Loucy (cell line): ENCODE data around the gene TRIP6.
A peak's percentile ranks its signal among the peaks of the same experiment; 100 is the strongest.

Source experiments
- H2AFZ ChIP-seq: fragments of 200-600 bp; sonication (generic); 2 replicates; pipeline ENCODE4 v1.6.0; 2016; ENCODE audit warnings: antibody characterized with exemption, mild to moderate bottlenecking, low read length, moderate library complexity
- H3F3A ChIP-seq: fragments of 200-600 bp; 2 replicates; pipeline ENCODE4 v1.6.0; 2016; ENCODE audit warnings: antibody characterized with exemption, low read depth, mild to moderate bottlenecking
- H3K27me3 ChIP-seq: fragments of 200-600 bp; sonication (generic); 2 replicates; pipeline ENCODE4 v1.6.1; 2014; ENCODE audit warnings: low read length, mild to moderate bottlenecking; ENCODE audit not compliant: insufficient read depth, poor library complexity, severe bottlenecking
- H3K36me3 ChIP-seq: fragments of 200-600 bp; sonication (generic); 2 replicates; pipeline ENCODE4 v1.6.1; 2016; ENCODE audit warnings: low read length; ENCODE audit not compliant: insufficient read depth
- H3K4me1 ChIP-seq: fragments of 200-600 bp; sonication (generic); 2 replicates; pipeline ENCODE4 v1.5.1; 2014; ENCODE audit warnings: low read length, mild to moderate bottlenecking; ENCODE audit not compliant: insufficient read depth, poor library complexity, severe bottlenecking
- H3K4me2 ChIP-seq: fragments of 200-600 bp; sonication (generic); 2 replicates; pipeline ENCODE4 v1.6.0; 2014; ENCODE audit warnings: antibody characterized with exemption, low read length, low read depth, mild to moderate bottlenecking; ENCODE audit not compliant: poor library complexity, severe bottlenecking
- H3K4me3 ChIP-seq: fragments of 200-600 bp; sonication (generic); 2 replicates; pipeline ENCODE4 v1.5.1; 2014; ENCODE audit warnings: low read length, mild to moderate bottlenecking, mixed read lengths; ENCODE audit not compliant: poor library complexity, severe bottlenecking
- H3K79me2 ChIP-seq: fragments of 200-600 bp; sonication (generic); 2 replicates; pipeline ENCODE4 v1.6.1; 2014; ENCODE audit warnings: low read length; ENCODE audit not compliant: insufficient read depth
- H3K9ac ChIP-seq: fragments of 200-600 bp; sonication (generic); 2 replicates; pipeline ENCODE4 v1.6.0; 2014; ENCODE audit warnings: mild to moderate bottlenecking, low read depth, low read length, moderate library complexity; ENCODE audit not compliant: poor library complexity, severe bottlenecking
- H3K9me2 ChIP-seq: fragments of 200-600 bp; sonication (generic); replicated peaks from 2 replicates; pipeline ENCODE4 v1.6.1; 2016; ENCODE audit warnings: low read depth, low read length, mixed read lengths
- H3K9me3 ChIP-seq: fragments of 200-600 bp; sonication (generic); 2 replicates; pipeline ENCODE4 v1.6.1; 2014; ENCODE audit warnings: mild to moderate bottlenecking, antibody characterized with exemption, low read length, low read depth; ENCODE audit not compliant: insufficient read depth
- H4K20me1 ChIP-seq: fragments of 200-600 bp; sonication (generic); 2 replicates; pipeline ENCODE4 v1.6.0; 2014; ENCODE audit warnings: antibody characterized with exemption, low read length, mild to moderate bottlenecking; ENCODE audit not compliant: insufficient read depth, poor library complexity, severe bottlenecking
- EZH2phosphoT487 ChIP-seq: fragments of 200-600 bp; IDR thresholded peaks from 2 replicates; pipeline ENCODE4 v1.6.1; 2018; ENCODE audit warnings: antibody characterized with exemption, mild to moderate bottlenecking, moderate library complexity, borderline replicate concordance
- TF ChIP-seq, protein P1 (sequence below): fragments of 200-600 bp; sonication (generic); conservative IDR thresholded peaks from 2 replicates; pipeline ENCODE4 v1.5.1; 2014; ENCODE audit warnings: mild to moderate bottlenecking, antibody characterized with exemption, low read length

The TRIP6 gene

DNA sequence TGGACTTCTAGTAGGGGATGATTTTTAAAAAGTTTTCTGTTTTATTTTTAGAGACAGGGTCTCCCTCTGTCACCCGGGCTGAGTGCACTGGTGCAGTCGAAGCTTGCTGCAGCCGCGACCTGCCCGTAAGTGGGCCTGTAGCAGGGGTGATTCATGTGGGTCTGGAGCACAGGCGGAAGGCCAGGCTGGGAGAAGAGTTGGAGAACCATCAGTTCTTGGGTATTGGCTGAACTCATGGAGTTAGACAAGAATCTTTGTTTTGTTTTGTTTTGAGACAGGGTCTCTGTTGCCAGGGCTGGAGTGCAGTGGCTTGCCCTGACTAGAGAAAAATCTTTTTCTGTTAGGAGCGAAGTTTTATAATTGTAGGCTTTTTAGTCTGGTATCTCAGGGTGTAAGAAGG is 13.5 kb downstream of the TRIP6 start:
- no peaks in the 10 kb centered on the region for H3K9me2 ChIP-seq
- H3K4me1 ChIP-seq = peaks cover 30% of the 10 kb centered on the region
- H3F3A ChIP-seq = no peaks in the 10 kb centered on the region
- peaks cover 86% of the 10 kb centered on the region for H4K20me1 ChIP-seq
- H3K4me3 ChIP-seq = no peak overlapping the region
- no peak overlapping the region for H3K9ac ChIP-seq
- no peak overlapping the region for H2AFZ ChIP-seq
- no peak for TF ChIP-seq EZH2phosphoT487
- TF ChIP-seq, protein P1, sequence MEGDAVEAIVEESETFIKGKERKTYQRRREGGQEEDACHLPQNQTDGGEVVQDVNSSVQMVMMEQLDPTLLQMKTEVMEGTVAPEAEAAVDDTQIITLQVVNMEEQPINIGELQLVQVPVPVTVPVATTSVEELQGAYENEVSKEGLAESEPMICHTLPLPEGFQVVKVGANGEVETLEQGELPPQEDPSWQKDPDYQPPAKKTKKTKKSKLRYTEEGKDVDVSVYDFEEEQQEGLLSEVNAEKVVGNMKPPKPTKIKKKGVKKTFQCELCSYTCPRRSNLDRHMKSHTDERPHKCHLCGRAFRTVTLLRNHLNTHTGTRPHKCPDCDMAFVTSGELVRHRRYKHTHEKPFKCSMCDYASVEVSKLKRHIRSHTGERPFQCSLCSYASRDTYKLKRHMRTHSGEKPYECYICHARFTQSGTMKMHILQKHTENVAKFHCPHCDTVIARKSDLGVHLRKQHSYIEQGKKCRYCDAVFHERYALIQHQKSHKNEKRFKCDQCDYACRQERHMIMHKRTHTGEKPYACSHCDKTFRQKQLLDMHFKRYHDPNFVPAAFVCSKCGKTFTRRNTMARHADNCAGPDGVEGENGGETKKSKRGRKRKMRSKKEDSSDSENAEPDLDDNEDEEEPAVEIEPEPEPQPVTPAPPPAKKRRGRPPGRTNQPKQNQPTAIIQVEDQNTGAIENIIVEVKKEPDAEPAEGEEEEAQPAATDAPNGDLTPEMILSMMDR = no peak
- H3K27me3 ChIP-seq = no peaks in the 10 kb centered on the region
- no peaks in the 10 kb centered on the region for H3K9me3 ChIP-seq
- H3K36me3 ChIP-seq = peaks cover 68% of the 10 kb centered on the region; the same call in 1 of the 2 replicates
- H3K4me2 ChIP-seq = peak overlapping the region; percentile 92
- H3K79me2 ChIP-seq = peaks cover 75% of the 10 kb centered on the region

DNA sequence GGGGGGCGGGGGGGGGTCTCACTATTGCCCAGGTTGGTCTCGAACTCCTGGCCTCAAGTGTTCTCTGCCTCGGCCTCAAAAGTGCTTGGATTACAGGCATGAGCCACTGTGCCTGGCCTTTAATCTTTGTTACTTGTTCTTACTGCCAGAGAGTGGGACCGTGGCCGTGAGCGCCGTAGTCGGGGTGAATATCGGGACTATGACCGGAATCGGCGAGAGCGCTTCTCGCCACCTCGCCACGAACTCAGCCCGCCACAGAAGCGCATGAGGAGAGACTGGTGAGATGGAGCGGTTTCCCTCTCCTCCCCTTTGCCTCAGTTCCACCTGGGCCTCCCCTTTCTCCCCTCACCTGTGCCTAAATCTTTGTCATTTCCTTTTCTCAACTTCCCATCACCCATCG is 13.9 kb downstream of the TRIP6 start:
- no peaks in the 10 kb centered on the region for H3F3A ChIP-seq
- H4K20me1 ChIP-seq = peaks cover 82% of the 10 kb centered on the region
- H3K4me1 ChIP-seq = peaks cover 26% of the 10 kb centered on the region
- no peak overlapping the region for H3K4me3 ChIP-seq
- H3K9me3 ChIP-seq = no peaks in the 10 kb centered on the region
- no peak overlapping the region for H3K9ac ChIP-seq
- no peaks in the 10 kb centered on the region for H3K27me3 ChIP-seq
- peaks cover 73% of the 10 kb centered on the region; the same call in 1 of the 2 replicates for H3K36me3 ChIP-seq
- H2AFZ ChIP-seq = no peak overlapping the region
- H3K9me2 ChIP-seq = no peaks in the 10 kb centered on the region
- peaks cover 71% of the 10 kb centered on the region for H3K79me2 ChIP-seq
- no peak overlapping the region for H3K4me2 ChIP-seq
- TF ChIP-seq, protein P1 = no peak
- TF ChIP-seq EZH2phosphoT487 = no peak

DNA sequence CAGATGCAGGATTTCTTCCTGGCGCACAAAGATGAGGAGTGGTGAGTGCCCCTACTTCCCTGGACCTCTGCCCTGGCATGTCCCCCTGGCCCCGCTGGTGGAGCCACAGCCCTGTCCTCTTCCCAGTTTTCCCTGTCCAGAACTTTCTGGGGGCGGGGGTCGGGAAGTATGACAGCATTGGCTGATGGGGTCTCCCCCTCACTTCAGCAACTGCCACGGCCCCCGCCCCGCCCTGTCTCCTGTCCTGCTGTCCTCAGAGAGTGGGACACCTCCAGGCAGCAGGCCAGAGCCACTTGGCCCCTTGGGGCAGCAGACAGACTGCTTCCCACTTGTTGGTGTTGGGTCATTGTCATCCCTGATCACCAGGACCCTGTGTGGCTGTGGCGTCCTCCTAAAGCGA is 15.0 kb downstream of the TRIP6 start:
- no peak overlapping the region for H3K4me3 ChIP-seq
- TF ChIP-seq, protein P1 = no peak
- TF ChIP-seq EZH2phosphoT487 = no peak
- no peaks in the 10 kb centered on the region for H3K27me3 ChIP-seq
- no peak overlapping the region for H2AFZ ChIP-seq
- H3K9ac ChIP-seq = no peak overlapping the region
- peaks cover 76% of the 10 kb centered on the region for H4K20me1 ChIP-seq
- H3K79me2 ChIP-seq = peaks cover 60% of the 10 kb centered on the region
- H3K36me3 ChIP-seq = peaks cover 84% of the 10 kb centered on the region; the same call in 1 of the 2 replicates
- H3K4me1 ChIP-seq = peaks cover 20% of the 10 kb centered on the region
- H3K9me3 ChIP-seq = no peaks in the 10 kb centered on the region
- H3F3A ChIP-seq = 0 out of 2 replicates have a peak, but pooled peaks cover 1% of the 10 kb centered on the region
- H3K9me2 ChIP-seq = no peaks in the 10 kb centered on the region
- H3K4me2 ChIP-seq = no peak overlapping the region
